ENCODE results near the gene UQCC2. TPM values are rescaled to one million over a fixed set of nuclear protein-coding genes. Genes with fewer than 3 reads are reported as not detected.

Gene UQCC2
- total RNA-seq, 1 experiment from 2014 or later: 36.4 TPM

GRCh38 chr6:33731751-33732282 is 20.3 kb upstream of the UQCC2 start:
- H3K36me3 ChIP-seq: no peaks in the 10 kb centered on the region
- peak; percentile 14 for DNase-seq
- H3K9me3 ChIP-seq: no peaks in the 10 kb centered on the region
- no peaks in the 10 kb centered on the region for H3K27me3 ChIP-seq
- no peak overlapping the region for H3K4me3 ChIP-seq

GRCh38 chr6:33731035-33731434 is 19.5 kb upstream of the UQCC2 start:
- H3K9me3 ChIP-seq: no peaks in the 10 kb centered on the region
- no peak overlapping the region for H3K4me3 ChIP-seq
- DNase-seq: no peak
- H3K36me3 ChIP-seq: no peaks in the 10 kb centered on the region
- H3K27me3 ChIP-seq: no peaks in the 10 kb centered on the region

GRCh38 chr6:33730611-33731010 is 19.1 kb upstream of the UQCC2 start:
- no peak overlapping the region for H3K4me3 ChIP-seq
- no peaks in the 10 kb centered on the region for H3K36me3 ChIP-seq
- no peaks in the 10 kb centered on the region for H3K27me3 ChIP-seq
- DNase-seq: no peak
- H3K9me3 ChIP-seq: no peaks in the 10 kb centered on the region

- no peaks in the 10 kb centered on the region for H3K27me3 ChIP-seq
- DNase-seq: no peak
- H3K4me3 ChIP-seq: no peak overlapping the region
- H3K9me3 ChIP-seq: no peaks in the 10 kb centered on the region
- no peaks in the 10 kb centered on the region for H3K36me3 ChIP-seq
Measured at GRCh38 chr6:33729059-33729458, 17.6 kb upstream of the UQCC2 start.

- no peak overlapping the region for H3K4me3 ChIP-seq
- H3K36me3 ChIP-seq: no peaks in the 10 kb centered on the region
- H3K9me3 ChIP-seq: no peaks in the 10 kb centered on the region
- no peak for DNase-seq
- no peaks in the 10 kb centered on the region for H3K27me3 ChIP-seq
Measured at GRCh38 chr6:33728438-33728837, 16.9 kb upstream of the UQCC2 start.

GRCh38 chr6:33727932-33728331 is 16.4 kb upstream of the UQCC2 start:
- Histone ChIP-seq H3K27me3 (no peaks in the 10 kb centered on the region), H3K4me3 (no peak overlapping the region), H3K9me3 (no peaks in the 10 kb centered on the region), H3K36me3 (no peaks in the 10 kb centered on the region)
- no peak for DNase-seq

- H3K4me3 ChIP-seq: no peak overlapping the region
- DNase-seq: no peak
- H3K9me3 ChIP-seq: no peaks in the 10 kb centered on the region
- H3K27me3 ChIP-seq: no peaks in the 10 kb centered on the region
- H3K36me3 ChIP-seq: no peaks in the 10 kb centered on the region
Measured at GRCh38 chr6:33727126-33727525, 15.6 kb upstream of the UQCC2 start.

- H3K27me3 ChIP-seq: no peaks in the 10 kb centered on the region
- no peaks in the 10 kb centered on the region for H3K36me3 ChIP-seq
Measured at GRCh38 chr6:33726696-33727095, 15.2 kb upstream of the UQCC2 start.

GRCh38 chr6:33725891-33726673 is 14.6 kb upstream of the UQCC2 start:
- no peak for DNase-seq
- H3K4me3 ChIP-seq: no peak overlapping the region
- H3K27me3 ChIP-seq: no peaks in the 10 kb centered on the region
- no peaks in the 10 kb centered on the region for H3K9me3 ChIP-seq
- no peaks in the 10 kb centered on the region for H3K36me3 ChIP-seq

More at GRCh38 chr6:33726696-33727095, 15.2 kb upstream of the UQCC2 start:
- DNase-seq: no peak
- no peaks in the 10 kb centered on the region for H3K9me3 ChIP-seq
- H3K4me3 ChIP-seq: no peak overlapping the region

GRCh38 chr6:33725222-33725621 is 13.7 kb upstream of the UQCC2 start:
- Histone ChIP-seq H3K4me3 (no peak overlapping the region), H3K36me3 (no peaks in the 10 kb centered on the region), H3K27me3 (no peaks in the 10 kb centered on the region), H3K9me3 (no peaks in the 10 kb centered on the region)
- DNase-seq: no peak

GRCh38 chr6:33724102-33725023 is 12.9 kb upstream of the UQCC2 start:
- Histone ChIP-seq H3K36me3 (no peaks in the 10 kb centered on the region), H3K27me3 (no peaks in the 10 kb centered on the region), H3K9me3 (no peaks in the 10 kb centered on the region), H3K4me3 (no peak overlapping the region)
- DNase-seq: no peak

GRCh38 chr6:33723371-33724085 is 12.0 kb upstream of the UQCC2 start:
- Histone ChIP-seq H3K27me3 (no peaks in the 10 kb centered on the region), H3K36me3 (no peaks in the 10 kb centered on the region), H3K9me3 (no peaks in the 10 kb centered on the region), H3K4me3 (no peak overlapping the region)
- no peak for DNase-seq

GRCh38 chr6:33722103-33722623 is 10.7 kb upstream of the UQCC2 start:
- Histone ChIP-seq H3K27me3 (no peaks in the 10 kb centered on the region), H3K9me3 (no peaks in the 10 kb centered on the region), H3K36me3 (no peaks in the 10 kb centered on the region), H3K4me3 (no peak overlapping the region)
- DNase-seq: no peak

GRCh38 chr6:33721508-33721907 is 10.0 kb upstream of the UQCC2 start:
- H3K36me3 ChIP-seq: no peaks in the 10 kb centered on the region
- H3K4me3 ChIP-seq: no peak overlapping the region
- H3K9me3 ChIP-seq: no peaks in the 10 kb centered on the region
- H3K27me3 ChIP-seq: no peaks in the 10 kb centered on the region
- no peak for DNase-seq

GRCh38 chr6:33720998-33721397 is 9.5 kb upstream of the UQCC2 start:
- H3K27me3 ChIP-seq: no peaks in the 10 kb centered on the region

GRCh38 chr6:33719326-33719987 is 8.0 kb upstream of the UQCC2 start:
- H3K4me3 ChIP-seq: no peak overlapping the region
- H3K36me3 ChIP-seq: no peaks in the 10 kb centered on the region
- no peaks in the 10 kb centered on the region for H3K27me3 ChIP-seq
- H3K9me3 ChIP-seq: no peaks in the 10 kb centered on the region
- no peak for DNase-seq

More at GRCh38 chr6:33720998-33721397, 9.5 kb upstream of the UQCC2 start:
- Histone ChIP-seq H3K4me3 (no peak overlapping the region), H3K9me3 (no peaks in the 10 kb centered on the region), H3K36me3 (no peaks in the 10 kb centered on the region)
- DNase-seq: no peak
